GM23338 (cell line): Measurements from ENCODE around the gene MAGI1. TPM values are rescaled to one million over a fixed set of nuclear protein-coding genes. Genes with fewer than 3 reads are reported as not detected.
A peak's percentile ranks its signal among the peaks of the same experiment; 100 is the strongest.

Experiments
- ATAC-seq: fragments of 200-7000 bp; cut with Tn5 transposase; 3 replicates; pipeline ENCODE4 v1.9.1; 2020
- DNase-seq: peaks from one replicate; pipeline ENCODE4 v3.0.0-alpha.2; 2015; ENCODE audit warnings: low spot score
- H2AFZ ChIP-seq: fragments of 200-600 bp; sonication (generic); 2 replicates; pipeline ENCODE4 v1.8.0; 2016; ENCODE audit warnings: antibody characterized with exemption, mild to moderate bottlenecking, moderate library complexity
- H3F3A ChIP-seq: fragments of 200-600 bp; sonication (generic); replicated peaks from 2 replicates; pipeline ENCODE4 v1.8.0; 2017; ENCODE audit warnings: antibody characterized with exemption, mixed run types, low read depth
- H3K27ac ChIP-seq: fragments of 200-600 bp; sonication (generic); 2 replicates; pipeline ENCODE4 v1.6.1; 2016; ENCODE audit warnings: low read depth
- H3K27me3 ChIP-seq: fragments of 200-600 bp; sonication (generic); 2 replicates; pipeline ENCODE4 v1.8.0; 2016; ENCODE audit warnings: mild to moderate bottlenecking, mixed run types, moderate library complexity; ENCODE audit not compliant: insufficient read depth
- H3K36me3 ChIP-seq: fragments of 200-600 bp; sonication (generic); 2 replicates; pipeline ENCODE4 v1.8.0; 2016; ENCODE audit warnings: mild to moderate bottlenecking; ENCODE audit not compliant: insufficient read depth
- H3K4me1 ChIP-seq: fragments of 200-600 bp; sonication (generic); 2 replicates; pipeline ENCODE4 v1.8.0; 2016; ENCODE audit warnings: mild to moderate bottlenecking, moderate library complexity; ENCODE audit not compliant: insufficient read depth
- H3K4me2 ChIP-seq: fragments of 200-600 bp; sonication (generic); 2 replicates; pipeline ENCODE4 v1.7.1; 2017; ENCODE audit warnings: mixed run types
- H3K4me3 ChIP-seq: fragments of 200-600 bp; sonication (generic); 2 replicates; pipeline ENCODE4 v1.6.1; 2016; ENCODE audit warnings: mixed run types
- H3K79me2 ChIP-seq: fragments of 200-600 bp; sonication (generic); replicated peaks from 2 replicates; pipeline ENCODE4 v1.8.0; 2017; ENCODE audit warnings: mild to moderate bottlenecking; ENCODE audit not compliant: insufficient read depth
- H3K9me2 ChIP-seq: fragments of 200-600 bp; sonication (generic); 2 replicates; pipeline ENCODE4 v1.8.0; 2017; ENCODE audit not compliant: insufficient read depth
- H4K20me1 ChIP-seq: fragments of 200-600 bp; sonication (generic); replicated peaks from 2 replicates; pipeline ENCODE4 v1.8.0; 2017; ENCODE audit warnings: mild to moderate bottlenecking; ENCODE audit not compliant: insufficient read depth
- H3K27ac Mint-ChIP-seq: 2 replicates; pipeline ENCODE4 v1.8.0; 2020; ENCODE audit warnings: inconsistent platforms, mild to moderate bottlenecking, moderate library complexity, mixed read lengths
- H3K27me3 Mint-ChIP-seq: 3 replicates; pipeline ENCODE4 v1.8.0; 2022; ENCODE audit warnings: low read depth, mild to moderate bottlenecking, moderate library complexity, mixed read lengths, inconsistent platforms; ENCODE audit not compliant: insufficient read depth, poor library complexity
- H3K36me3 Mint-ChIP-seq: 3 replicates; pipeline ENCODE4 v1.8.0; 2021; ENCODE audit warnings: low read depth, mild to moderate bottlenecking, inconsistent platforms, moderate library complexity, mixed read lengths
- H3K4me1 Mint-ChIP-seq: 3 replicates; pipeline ENCODE4 v1.8.0; 2020; ENCODE audit warnings: mild to moderate bottlenecking, inconsistent platforms, mixed read lengths
- H3K4me3 Mint-ChIP-seq: 3 replicates; pipeline ENCODE4 v1.8.0; 2021; ENCODE audit warnings: moderate library complexity, mild to moderate bottlenecking, inconsistent platforms, mixed read lengths
- H3K9me3 Mint-ChIP-seq: 3 replicates; pipeline ENCODE4 v1.8.0; 2020; ENCODE audit warnings: moderate library complexity, mild to moderate bottlenecking, inconsistent platforms, mixed read lengths
- polyA plus RNA-seq: library from polyadenylated mRNA; unstranded; fragments of >200 nt; fragmentation: Nextera tagmentation; extraction: Ambion mirVana; gene quantifications from 2 replicates; pipeline ENCODE4 v1.2.1, GENCODE V29; 2016
- total RNA-seq: library from RNA; depleted of rRNA; stranded (reverse); fragments of >200 nt; shearing (Covaris generic); gene quantifications from 2 replicates; pipeline ENCODE4 v1.2.3, GENCODE V29; 2014
- TF ChIP-seq, protein P1 (sequence below): fragments of 250-450 bp; sonication (Bioruptor Pico); IDR thresholded peaks from 2 replicates; pipeline ENCODE4 v1.5.0; 2020; ENCODE audit warnings: mild to moderate bottlenecking, moderate library complexity
- TF ChIP-seq, protein P2 (sequence below): IDR thresholded peaks from one replicate; pipeline ENCODE4 v1.6.1; 2018; ENCODE audit warnings: antibody characterized with exemption; ENCODE audit not compliant: unreplicated experiment

MAGI1 gene
- total and polyA plus RNA-seq, 2 experiments from 2014 or later = 27.4 to 71.2 TPM

DNA sequence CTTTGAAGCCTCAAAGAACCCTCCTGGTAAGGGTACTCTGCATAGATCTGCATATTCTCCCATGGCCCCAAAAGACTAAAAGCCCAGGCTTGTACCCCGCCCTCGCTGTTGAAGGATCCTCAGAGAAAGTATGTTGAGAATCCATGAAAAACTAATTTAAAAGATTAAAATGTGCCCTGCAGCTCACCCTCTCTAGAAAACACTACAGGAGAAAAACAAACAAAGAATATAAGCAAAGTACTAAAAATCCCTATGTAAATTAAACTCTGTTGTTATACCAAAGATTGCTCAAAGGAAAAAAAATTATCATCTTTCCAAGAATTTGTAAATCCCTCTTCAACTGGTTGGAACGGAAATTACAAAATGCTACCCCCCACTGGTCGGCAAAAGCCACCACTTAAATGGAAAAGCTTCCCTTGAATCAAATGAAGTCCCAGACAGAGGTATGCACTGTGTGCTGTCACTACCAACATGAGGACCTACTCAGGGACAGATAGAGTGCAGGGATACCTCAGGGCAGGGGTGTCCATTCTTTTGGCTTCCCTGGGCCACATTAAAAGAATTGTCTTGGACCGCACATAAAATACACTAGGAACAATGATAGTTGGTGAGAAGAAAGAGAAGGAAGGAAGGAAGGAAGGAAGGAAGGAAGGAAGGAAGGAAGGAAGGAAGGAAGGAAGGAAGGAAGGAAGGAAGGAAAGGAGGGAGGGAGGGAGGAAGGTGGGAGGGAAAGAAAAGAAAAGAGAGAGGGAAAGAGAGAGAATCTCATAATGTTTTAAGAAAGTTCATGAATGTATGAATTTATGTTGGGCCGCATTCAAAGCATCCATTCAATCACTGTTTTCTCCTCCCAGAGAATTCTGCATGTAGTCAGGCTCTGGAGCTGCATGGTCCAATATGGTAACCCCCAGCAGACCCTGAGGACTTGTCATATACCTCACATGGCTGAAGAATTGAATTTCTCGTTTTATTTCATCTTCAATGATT, 88.1 kb downstream of the MAGI1 start:
- Histone ChIP-seq H3K9me2 (no peaks in the 10 kb centered on the region), H3K4me3 (no peak overlapping the region), H3F3A (no peaks in the 10 kb centered on the region), H4K20me1 (peaks cover 4% of the 10 kb centered on the region; the same call in 1 of the 2 replicates), H3K27me3 (peaks cover 15% of the 10 kb centered on the region; the same call in 1 of the 2 replicates), H3K36me3 (no peaks in the 10 kb centered on the region), H2AFZ (no peak overlapping the region), H3K4me2 (peak overlapping the region; percentile 39; the same call in 1 of the 2 replicates), H3K4me1 (peaks cover 75% of the 10 kb centered on the region), H3K79me2 (peaks cover 47% of the 10 kb centered on the region), H3K27ac (peak overlapping the region; percentile 50)
- Mint-ChIP-seq H3K27me3 (peaks cover 13% of the 10 kb centered on the region), H3K9me3 (no peaks in the 10 kb centered on the region), H3K27ac (peak overlapping the region; percentile 80), H3K36me3 (peaks cover 4% of the 10 kb centered on the region; the same call in 1 of the 3 replicates), H3K4me1 (peaks cover 78% of the 10 kb centered on the region), H3K4me3 (peak overlapping the region; percentile 49)
- DNase-seq = peak; percentile 91
- TF ChIP-seq, protein P1, sequence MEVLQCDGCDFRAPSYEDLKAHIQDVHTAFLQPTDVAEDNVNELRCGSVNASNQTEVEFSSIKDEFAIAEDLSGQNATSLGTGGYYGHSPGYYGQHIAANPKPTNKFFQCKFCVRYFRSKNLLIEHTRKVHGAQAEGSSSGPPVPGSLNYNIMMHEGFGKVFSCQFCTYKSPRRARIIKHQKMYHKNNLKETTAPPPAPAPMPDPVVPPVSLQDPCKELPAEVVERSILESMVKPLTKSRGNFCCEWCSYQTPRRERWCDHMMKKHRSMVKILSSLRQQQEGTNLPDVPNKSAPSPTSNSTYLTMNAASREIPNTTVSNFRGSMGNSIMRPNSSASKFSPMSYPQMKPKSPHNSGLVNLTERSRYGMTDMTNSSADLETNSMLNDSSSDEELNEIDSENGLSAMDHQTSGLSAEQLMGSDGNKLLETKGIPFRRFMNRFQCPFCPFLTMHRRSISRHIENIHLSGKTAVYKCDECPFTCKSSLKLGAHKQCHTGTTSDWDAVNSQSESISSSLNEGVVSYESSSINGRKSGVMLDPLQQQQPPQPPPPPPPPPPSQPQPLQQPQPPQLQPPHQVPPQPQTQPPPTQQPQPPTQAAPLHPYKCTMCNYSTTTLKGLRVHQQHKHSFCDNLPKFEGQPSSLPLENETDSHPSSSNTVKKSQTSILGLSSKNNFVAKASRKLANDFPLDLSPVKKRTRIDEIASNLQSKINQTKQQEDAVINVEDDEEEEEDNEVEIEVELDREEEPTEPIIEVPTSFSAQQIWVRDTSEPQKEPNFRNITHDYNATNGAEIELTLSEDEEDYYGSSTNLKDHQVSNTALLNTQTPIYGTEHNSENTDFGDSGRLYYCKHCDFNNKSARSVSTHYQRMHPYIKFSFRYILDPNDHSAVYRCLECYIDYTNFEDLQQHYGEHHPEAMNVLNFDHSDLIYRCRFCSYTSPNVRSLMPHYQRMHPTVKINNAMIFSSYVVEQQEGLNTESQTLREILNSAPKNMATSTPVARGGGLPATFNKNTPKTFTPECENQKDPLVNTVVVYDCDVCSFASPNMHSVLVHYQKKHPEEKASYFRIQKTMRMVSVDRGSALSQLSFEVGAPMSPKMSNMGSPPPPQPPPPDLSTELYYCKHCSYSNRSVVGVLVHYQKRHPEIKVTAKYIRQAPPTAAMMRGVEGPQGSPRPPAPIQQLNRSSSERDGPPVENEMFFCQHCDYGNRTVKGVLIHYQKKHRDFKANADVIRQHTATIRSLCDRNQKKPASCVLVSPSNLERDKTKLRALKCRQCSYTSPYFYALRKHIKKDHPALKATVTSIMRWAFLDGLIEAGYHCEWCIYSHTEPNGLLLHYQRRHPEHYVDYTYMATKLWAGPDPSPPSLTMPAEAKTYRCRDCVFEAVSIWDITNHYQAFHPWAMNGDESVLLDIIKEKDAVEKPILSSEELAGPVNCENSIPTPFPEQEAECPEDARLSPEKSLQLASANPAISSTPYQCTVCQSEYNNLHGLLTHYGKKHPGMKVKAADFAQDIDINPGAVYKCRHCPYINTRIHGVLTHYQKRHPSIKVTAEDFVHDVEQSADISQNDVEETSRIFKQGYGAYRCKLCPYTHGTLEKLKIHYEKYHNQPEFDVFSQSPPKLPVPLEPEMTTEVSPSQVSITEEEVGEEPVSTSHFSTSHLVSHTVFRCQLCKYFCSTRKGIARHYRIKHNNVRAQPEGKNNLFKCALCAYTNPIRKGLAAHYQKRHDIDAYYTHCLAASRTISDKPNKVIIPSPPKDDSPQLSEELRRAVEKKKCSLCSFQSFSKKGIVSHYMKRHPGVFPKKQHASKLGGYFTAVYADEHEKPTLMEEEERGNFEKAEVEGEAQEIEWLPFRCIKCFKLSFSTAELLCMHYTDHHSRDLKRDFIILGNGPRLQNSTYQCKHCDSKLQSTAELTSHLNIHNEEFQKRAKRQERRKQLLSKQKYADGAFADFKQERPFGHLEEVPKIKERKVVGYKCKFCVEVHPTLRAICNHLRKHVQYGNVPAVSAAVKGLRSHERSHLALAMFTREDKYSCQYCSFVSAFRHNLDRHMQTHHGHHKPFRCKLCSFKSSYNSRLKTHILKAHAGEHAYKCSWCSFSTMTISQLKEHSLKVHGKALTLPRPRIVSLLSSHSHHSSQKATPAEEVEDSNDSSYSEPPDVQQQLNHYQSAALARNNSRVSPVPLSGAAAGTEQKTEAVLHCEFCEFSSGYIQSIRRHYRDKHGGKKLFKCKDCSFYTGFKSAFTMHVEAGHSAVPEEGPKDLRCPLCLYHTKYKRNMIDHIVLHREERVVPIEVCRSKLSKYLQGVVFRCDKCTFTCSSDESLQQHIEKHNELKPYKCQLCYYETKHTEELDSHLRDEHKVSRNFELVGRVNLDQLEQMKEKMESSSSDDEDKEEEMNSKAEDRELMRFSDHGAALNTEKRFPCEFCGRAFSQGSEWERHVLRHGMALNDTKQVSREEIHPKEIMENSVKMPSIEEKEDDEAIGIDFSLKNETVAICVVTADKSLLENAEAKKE (CRISPR knock-in tag) = peak; percentile 67; the same call in 1 of the 2 replicates
- TF ChIP-seq, protein P2, sequence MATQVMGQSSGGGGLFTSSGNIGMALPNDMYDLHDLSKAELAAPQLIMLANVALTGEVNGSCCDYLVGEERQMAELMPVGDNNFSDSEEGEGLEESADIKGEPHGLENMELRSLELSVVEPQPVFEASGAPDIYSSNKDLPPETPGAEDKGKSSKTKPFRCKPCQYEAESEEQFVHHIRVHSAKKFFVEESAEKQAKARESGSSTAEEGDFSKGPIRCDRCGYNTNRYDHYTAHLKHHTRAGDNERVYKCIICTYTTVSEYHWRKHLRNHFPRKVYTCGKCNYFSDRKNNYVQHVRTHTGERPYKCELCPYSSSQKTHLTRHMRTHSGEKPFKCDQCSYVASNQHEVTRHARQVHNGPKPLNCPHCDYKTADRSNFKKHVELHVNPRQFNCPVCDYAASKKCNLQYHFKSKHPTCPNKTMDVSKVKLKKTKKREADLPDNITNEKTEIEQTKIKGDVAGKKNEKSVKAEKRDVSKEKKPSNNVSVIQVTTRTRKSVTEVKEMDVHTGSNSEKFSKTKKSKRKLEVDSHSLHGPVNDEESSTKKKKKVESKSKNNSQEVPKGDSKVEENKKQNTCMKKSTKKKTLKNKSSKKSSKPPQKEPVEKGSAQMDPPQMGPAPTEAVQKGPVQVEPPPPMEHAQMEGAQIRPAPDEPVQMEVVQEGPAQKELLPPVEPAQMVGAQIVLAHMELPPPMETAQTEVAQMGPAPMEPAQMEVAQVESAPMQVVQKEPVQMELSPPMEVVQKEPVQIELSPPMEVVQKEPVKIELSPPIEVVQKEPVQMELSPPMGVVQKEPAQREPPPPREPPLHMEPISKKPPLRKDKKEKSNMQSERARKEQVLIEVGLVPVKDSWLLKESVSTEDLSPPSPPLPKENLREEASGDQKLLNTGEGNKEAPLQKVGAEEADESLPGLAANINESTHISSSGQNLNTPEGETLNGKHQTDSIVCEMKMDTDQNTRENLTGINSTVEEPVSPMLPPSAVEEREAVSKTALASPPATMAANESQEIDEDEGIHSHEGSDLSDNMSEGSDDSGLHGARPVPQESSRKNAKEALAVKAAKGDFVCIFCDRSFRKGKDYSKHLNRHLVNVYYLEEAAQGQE = no peak
- peak; percentile 63 for ATAC-seq
